Astrocyte of the cerebellum (primary cell): ENCODE measurements around the gene CYSTM1.

ENCODE experiments used
- DNase-seq: peaks from one replicate; pipeline ENCODE4 v3.0.0-alpha.2; 2011; ENCODE audit warnings: low read depth
- H3K4me3 ChIP-seq: 2 replicates; pipeline ENCODE4 v1.5.1; 2011; ENCODE audit warnings: mild to moderate bottlenecking, low read depth, low read length, moderate library complexity
- in situ Hi-C: cut with HindIII; loops from 2 replicates; pipeline ENCODE4 v1.10.0; 2017; ENCODE audit warnings: low sequenced_read_pairs
- TF ChIP-seq, protein P1 (sequence below): IDR thresholded peaks from 2 replicates; pipeline ENCODE4 v1.5.1; 2012; ENCODE audit warnings: low read length, low read depth, moderate library complexity, mild to moderate bottlenecking; ENCODE audit errors: missing control alignments

Gene CYSTM1

GRCh38 chr5:140174014-140174413, 974 bp upstream of the CYSTM1 start:
- DNase-seq: no peak
- in situ Hi-C loops: no loop called here
- TF ChIP-seq, protein P1, sequence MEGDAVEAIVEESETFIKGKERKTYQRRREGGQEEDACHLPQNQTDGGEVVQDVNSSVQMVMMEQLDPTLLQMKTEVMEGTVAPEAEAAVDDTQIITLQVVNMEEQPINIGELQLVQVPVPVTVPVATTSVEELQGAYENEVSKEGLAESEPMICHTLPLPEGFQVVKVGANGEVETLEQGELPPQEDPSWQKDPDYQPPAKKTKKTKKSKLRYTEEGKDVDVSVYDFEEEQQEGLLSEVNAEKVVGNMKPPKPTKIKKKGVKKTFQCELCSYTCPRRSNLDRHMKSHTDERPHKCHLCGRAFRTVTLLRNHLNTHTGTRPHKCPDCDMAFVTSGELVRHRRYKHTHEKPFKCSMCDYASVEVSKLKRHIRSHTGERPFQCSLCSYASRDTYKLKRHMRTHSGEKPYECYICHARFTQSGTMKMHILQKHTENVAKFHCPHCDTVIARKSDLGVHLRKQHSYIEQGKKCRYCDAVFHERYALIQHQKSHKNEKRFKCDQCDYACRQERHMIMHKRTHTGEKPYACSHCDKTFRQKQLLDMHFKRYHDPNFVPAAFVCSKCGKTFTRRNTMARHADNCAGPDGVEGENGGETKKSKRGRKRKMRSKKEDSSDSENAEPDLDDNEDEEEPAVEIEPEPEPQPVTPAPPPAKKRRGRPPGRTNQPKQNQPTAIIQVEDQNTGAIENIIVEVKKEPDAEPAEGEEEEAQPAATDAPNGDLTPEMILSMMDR: no peak
- H3K4me3 ChIP-seq: no peak overlapping the region

- in situ Hi-C loops: no loop called here
- TF ChIP-seq, protein P1: no peak
- H3K4me3 ChIP-seq: peak overlapping the region; percentile 92
- no peak for DNase-seq
These were observed 511 bp downstream of the CYSTM1 start for GRCh38 chr5:140175367-140176030.

GRCh38 chr5:140176031-140176387, 1.0 kb downstream of the CYSTM1 start:
- in situ Hi-C loops: no loop called here
- peak overlapping the region; percentile 92 for H3K4me3 ChIP-seq
- TF ChIP-seq, protein P1: no peak
- no peak for DNase-seq

- TF ChIP-seq, protein P1: no peak
- no peak overlapping the region for H3K4me3 ChIP-seq
- DNase-seq: no peak
- in situ Hi-C loops: no loop called here
These were observed 3.1 kb downstream of the CYSTM1 start for GRCh38 chr5:140178086-140178410.

DNA sequence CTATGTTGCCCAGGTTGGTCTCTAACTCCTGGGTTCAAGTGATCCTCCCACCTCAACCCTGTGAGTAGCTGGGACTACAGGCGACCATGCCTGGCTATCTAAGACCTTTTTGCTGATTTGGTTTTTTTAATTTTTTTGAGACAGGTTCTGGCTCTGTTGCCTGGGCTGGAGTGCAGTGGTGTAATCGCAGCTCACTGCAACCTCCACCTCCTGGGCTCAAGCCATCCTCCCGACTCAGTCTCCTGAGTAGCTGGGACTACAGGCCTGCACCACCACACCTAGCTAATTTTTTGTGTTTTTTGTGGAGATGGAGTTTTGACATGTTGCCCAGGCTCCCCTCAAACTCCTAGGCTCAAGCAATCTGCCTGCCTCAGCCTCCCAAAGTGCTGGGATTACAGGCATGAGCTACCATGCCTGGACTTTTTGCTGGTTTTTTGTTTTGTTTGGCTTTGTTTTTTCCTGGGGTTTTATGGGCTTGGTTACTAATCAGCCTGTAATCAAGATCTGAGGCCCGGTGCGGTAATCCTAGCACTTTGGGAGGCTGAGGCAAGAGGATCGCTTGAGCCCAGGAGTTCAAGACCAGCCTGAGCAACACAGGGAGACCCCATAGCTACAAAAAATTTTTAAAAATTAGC, 3.6 kb downstream of the CYSTM1 start:
- no peak overlapping the region for H3K4me3 ChIP-seq
- in situ Hi-C loops: no loop called here
- TF ChIP-seq, protein P1: no peak
- no peak for DNase-seq

DNA sequence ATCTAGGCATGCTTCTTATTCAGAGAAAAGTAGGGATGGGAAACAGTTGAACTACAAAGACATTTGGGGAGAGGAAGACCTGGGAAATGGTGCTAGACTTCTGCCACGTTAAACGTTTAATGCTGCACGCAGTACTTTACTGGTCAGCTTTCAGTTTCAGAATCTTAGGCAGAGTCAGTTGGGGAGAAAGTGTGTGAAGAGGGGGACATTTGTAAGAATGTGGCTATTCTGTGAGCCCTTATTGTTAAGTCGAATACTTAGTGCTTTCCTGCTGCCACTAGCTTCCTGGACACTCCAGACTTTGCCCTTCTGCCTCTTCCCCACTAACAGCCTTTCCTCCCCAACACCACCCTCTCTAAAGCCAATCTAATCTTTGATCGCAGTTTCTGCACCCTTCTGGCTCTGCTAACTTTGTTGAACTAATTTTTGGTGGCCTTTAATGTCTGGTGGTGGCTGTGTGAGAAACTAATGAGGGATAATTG, 6.1 kb downstream of the CYSTM1 start:
- DNase-seq: no peak
- TF ChIP-seq, protein P1: no peak
- in situ Hi-C loops: no loop called here
- H3K4me3 ChIP-seq: no peak overlapping the region
